Heart right ventricle (tissue), 16 donors: ENCODE results near the gene CEP135. TPM values are rescaled to one million over a fixed set of nuclear protein-coding genes. Genes with fewer than 3 reads are reported as not detected.

ENCODE experiments used
- ATAC-seq, 8 donors: fragments of 200-7000 bp; cut with Tn5 transposase; one replicate each; pipeline ENCODE4 v1.9.1; 2020; ENCODE audit warnings: mild to moderate bottlenecking in 8 of 8, moderate library complexity in 8 of 8, moderate number of reproducible peaks in 1 of 8
- DNase-seq, 2 donors: peaks; one replicate each; pipeline ENCODE4 v3.0.0-alpha.2; 2020
- H3K27ac ChIP-seq, 10 donors: fragments of 200-600 bp; sonication (generic) in 2 of 10; one replicate each; pipeline versions ENCODE4 v1.5.0 to v1.8.0; 2020 to 2022; ENCODE audit warnings: mild to moderate bottlenecking in 3 of 10
- H3K27me3 ChIP-seq, 7 donors: fragments of 200-600 bp; one replicate each; pipeline ENCODE4 v1.8.0; 2021 to 2022; ENCODE audit warnings: mild to moderate bottlenecking in 2 of 7
- H3K36me3 ChIP-seq, 9 donors: fragments of 200-600 bp; sonication (generic) in 1 of 9; one replicate each; pipeline versions ENCODE4 v1.5.0 to v1.8.0; 2020 to 2022; ENCODE audit warnings: mild to moderate bottlenecking in 2 of 9
- H3K4me1 ChIP-seq, 9 donors: fragments of 200-600 bp; sonication (generic) in 1 of 9; one replicate each; pipeline versions ENCODE4 v1.5.0 to v1.8.0; 2020 to 2022; ENCODE audit warnings: mild to moderate bottlenecking in 4 of 9
- H3K4me3 ChIP-seq, 10 donors: fragments of 200-600 bp; sonication (generic) in 2 of 10; one replicate each; pipeline versions ENCODE4 v1.5.0 to v1.8.0; 2020 to 2022; ENCODE audit warnings: mild to moderate bottlenecking in 7 of 10, moderate library complexity in 2 of 10
- H3K9me3 ChIP-seq, 11 donors: fragments of 200-600 bp in 10 of 11; sonication (generic) in 2 of 11; one replicate each; pipeline versions ENCODE4 v1.5.0 to v1.8.0; 2013 to 2022; ENCODE audit warnings: mild to moderate bottlenecking in 2 of 11, control low read depth in 1 of 11, moderate library complexity in 1 of 11
- CTCF ChIP-seq, 9 donors: fragments of 200-600 bp; sonication (generic) in 2 of 9; IDR thresholded peaks; one replicate each; pipeline versions ENCODE4 v1.5.0 to v1.8.0; 2021 to 2022; ENCODE audit warnings: antibody characterized with exemption in 9 of 9, mild to moderate bottlenecking in 5 of 9, moderate library complexity in 1 of 9
- WGBS, 2 donors: extraction: QIAGEN DNeasy Blood & Tissue Kit; methylation state at CpG; one replicate each; pipeline ENCODE4 v1.1.7; 2013; ENCODE audit warnings: inconsistent platforms in 1 of 2; 5-methylcytosine and 5-hydroxymethylcytosine counted together
- intact Hi-C, 10 donors: fragments of 100-400 bp; cut with DNase I; formaldehyde crosslinking; loops; one replicate each; pipeline versions ENCODE4 v1.11.1 to v1.14.2; 2022
- long read RNA-seq, 3 donors: library from polyadenylated mRNA; unstranded; transcript quantifications; one replicate each; pipeline ENCODE4 v2.0.0, GENCODE V29; 2020 to 2021
- polyA plus RNA-seq, 2 donors: library from polyadenylated mRNA; stranded (reverse); fragments of 200-250 nt; gene quantifications; one replicate each; pipeline ENCODE4 v1.2.3, GENCODE V29; 2013
- total RNA-seq, 10 donors: library from RNA; stranded (reverse); fragmentation: NEBNext Ultra II Directional in 3 of 10; extraction: Animal tissue kit (Norgen Biotek cat#: 25700) in 3 of 10; gene quantifications; one replicate each; pipeline versions ENCODE4 v1.2.1 to v1.2.4, GENCODE V29; 2021 to 2023
- donor health status: Arrhythmogenic right ventricular cardiomyopathy.
- donor health status: ischemic (EF 13 %, LVEDD 7.1; RV severe dilation, severe dysfunction).
- donor health status: healthy with polysubstance abuse.
- donor health status: DM: no; HTN: yes; CAD: no.
- donor health status: DM: no; HTN: no; CAD: no.
- donor health status: ischemic (EF 25% LVEDD 6.9; RV normal size, moderate dysfunction).
- donor health status: ischemic (EF 25% LVEDD 5.7; RV mildly dilated, moderate dysfunction).
- donor health status: healthy.
- donor health status: DM: yes; HTN: yes; CAD: no.
- donor health status: Ischemic cardiomyopathy.
- donor health status: ischemic (EF 35%, LVEDD 5.7; RV mildly dilated, moderate dysfunction).
- donor health status: nonischemic (EF 11% LVEDD 7.7; RV severe dilation, severe dysfunction).
- donor health status: DM: yes; HTN: yes; CAD: no.
- donor health status: PGD.
- donor health status: ischemic (EF 29% LVEDD 5.4; RV normal size, mild dysfunction).
- donor health status: nonischemic (EF 23%, LVEDD 6.1; RV moderate dilation, normal function).

The CEP135 gene, protein sequence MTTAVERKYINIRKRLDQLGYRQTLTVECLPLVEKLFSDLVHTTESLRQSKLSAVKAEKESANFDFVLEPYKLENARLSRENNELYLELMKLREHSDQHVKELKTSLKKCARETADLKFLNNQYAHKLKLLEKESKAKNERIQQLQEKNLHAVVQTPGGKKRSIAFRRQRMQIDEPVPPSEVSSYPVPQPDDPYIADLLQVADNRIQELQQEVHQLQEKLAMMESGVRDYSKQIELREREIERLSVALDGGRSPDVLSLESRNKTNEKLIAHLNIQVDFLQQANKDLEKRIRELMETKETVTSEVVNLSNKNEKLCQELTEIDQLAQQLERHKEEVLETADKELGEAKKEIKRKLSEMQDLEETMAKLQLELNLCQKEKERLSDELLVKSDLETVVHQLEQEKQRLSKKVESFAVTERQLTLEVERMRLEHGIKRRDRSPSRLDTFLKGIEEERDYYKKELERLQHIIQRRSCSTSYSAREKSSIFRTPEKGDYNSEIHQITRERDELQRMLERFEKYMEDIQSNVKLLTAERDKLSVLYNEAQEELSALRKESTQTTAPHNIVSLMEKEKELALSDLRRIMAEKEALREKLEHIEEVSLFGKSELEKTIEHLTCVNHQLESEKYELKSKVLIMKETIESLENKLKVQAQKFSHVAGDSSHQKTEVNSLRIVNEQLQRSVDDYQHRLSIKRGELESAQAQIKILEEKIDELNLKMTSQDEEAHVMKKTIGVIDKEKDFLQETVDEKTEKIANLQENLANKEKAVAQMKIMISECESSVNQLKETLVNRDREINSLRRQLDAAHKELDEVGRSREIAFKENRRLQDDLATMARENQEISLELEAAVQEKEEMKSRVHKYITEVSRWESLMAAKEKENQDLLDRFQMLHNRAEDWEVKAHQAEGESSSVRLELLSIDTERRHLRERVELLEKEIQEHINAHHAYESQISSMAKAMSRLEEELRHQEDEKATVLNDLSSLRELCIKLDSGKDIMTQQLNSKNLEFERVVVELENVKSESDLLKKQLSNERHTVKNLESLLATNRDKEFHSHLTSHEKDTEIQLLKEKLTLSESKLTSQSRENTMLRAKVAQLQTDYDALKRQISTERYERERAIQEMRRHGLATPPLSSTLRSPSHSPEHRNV
- total RNA-seq (1 to 10 TPM; 2.1 to 4.0 (median 2.5) TPM), polyA plus RNA-seq (1 to 10 TPM in 1 of 2 donors, under 1 TPM in 1; 0.90 to 2.3 TPM)
- long read RNA-seq, donor 1, full-length matches to known transcripts: 1 of 2 reads
- long read RNA-seq, donor 1, partial matches to known transcripts: 1 of 2 reads
- long read RNA-seq, donor 1, other reads (novel, unspliced or antisense): 0 of 2 reads
- long read RNA-seq, donor 2, partial matches to known transcripts: 0 of 1 reads
- long read RNA-seq, donor 2, other reads (novel, unspliced or antisense): 1 of 1 reads
- long read RNA-seq, donor 3, partial matches to known transcripts: 4 of 6 reads
- long read RNA-seq, donor 3, other reads (novel, unspliced or antisense): 2 of 6 reads

DNA sequence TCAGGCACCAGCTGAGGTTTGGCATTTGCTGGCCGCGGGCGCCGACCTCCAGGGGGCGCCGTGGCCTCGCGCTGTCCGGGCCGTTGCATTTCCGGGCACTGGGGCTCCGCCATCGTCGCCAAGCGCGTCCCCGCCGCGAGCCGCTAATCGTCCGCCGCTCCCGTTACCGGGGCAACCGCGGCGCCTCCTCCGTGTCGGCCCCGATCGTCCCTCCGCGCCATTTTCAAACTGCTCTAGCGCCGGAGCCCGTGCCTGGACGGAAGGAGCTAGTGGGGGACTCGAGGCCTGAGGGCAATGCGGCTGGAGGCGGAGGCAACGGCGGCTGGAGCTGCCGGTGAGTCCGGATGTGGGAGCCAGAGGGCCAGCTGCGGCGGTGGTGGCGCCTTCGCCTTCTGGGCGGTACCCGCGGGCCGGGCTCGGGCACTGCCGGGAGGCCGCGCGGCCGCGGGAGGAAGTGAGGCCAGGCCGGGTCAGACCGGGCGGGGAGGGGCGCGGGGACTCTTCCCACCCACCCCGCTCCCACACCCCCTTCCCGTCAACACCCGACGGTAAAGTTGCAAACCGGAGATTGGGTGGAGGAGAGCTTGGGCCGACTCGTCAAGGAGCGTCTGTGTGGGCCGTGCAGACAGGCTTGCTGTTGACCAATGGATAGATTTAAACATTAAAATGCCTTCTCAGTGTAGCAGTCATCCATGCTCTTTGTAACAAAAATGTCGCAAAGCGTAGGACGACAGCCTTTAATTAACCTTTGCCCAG is at the start of gene CEP135:
Gene CEP135, plus strand, starts transcription at position 220 of the 756 bp plus-strand sequence. CDS start 3,186 bp downstream, outside the sequence.
- Histone ChIP-seq H3K36me3 (peaks cover 0 to 19% (median 0%) of the 10 kb centered on the region in 9 donors), H3K27ac (peak within 1 kb of the TSS; percentile 78 to 98 (median 93)), H3K4me3 (peak within 1 kb of the TSS; percentile 61 to 92 (median 80)), H3K27me3 (no peaks in the 10 kb centered on the region), H3K4me1 (peaks cover 0 to 40% (median 16%) of the 10 kb centered on the region in 9 donors), H3K9me3 (peaks cover 0 to 6% (median 0%) of the 10 kb centered on the region in 11 donors)
- ATAC-seq (peak; percentile 97 to 99 (median 98)), DNase-seq (peak; percentile 94 to 96)
- 0 to 1% methylated on average over 75 to 77 of the region's 77 CpGs for WGBS, 2 donors
- intact Hi-C loops: loop anchor here (1.0 to 10.0 kb wide), 6 partner anchors 42 to 356 kb away; partner anchors contain the start of gene EXOC1 (in 1 of the 10)
- TF ChIP-seq CTCF (IDR thresholded peaks at IDR 0.05): peak in 8 of 9 donors; percentile 95 to 99 (median 97)

- H3K9me3 ChIP-seq: no peaks in the 10 kb centered on the region
- no peak overlapping the region for H3K27ac ChIP-seq
- DNase-seq: no peak
- H3K4me1 ChIP-seq: peaks cover 0 to 12% (median 0%) of the 10 kb centered on the region in 9 donors
- WGBS, 2 donors: 96 to 97% methylated on average over 4 of the region's 4 CpGs
- intact Hi-C loops: no loop called here
- H3K27me3 ChIP-seq: no peaks in the 10 kb centered on the region
- H3K4me3 ChIP-seq: no peak overlapping the region
- TF ChIP-seq CTCF (IDR thresholded peaks at IDR 0.05): no peak
- ATAC-seq: no peak
- peaks cover 0 to 89% (median 27%) of the 10 kb centered on the region in 9 donors for H3K36me3 ChIP-seq
Observed at GRCh38 chr4:55902677-55903076, 46.1 kb upstream of the CEP135 start.

GRCh38 chr4:55903577-55903976 is 45.2 kb upstream of the CEP135 start:
- ATAC-seq: no peak
- TF ChIP-seq CTCF (IDR thresholded peaks at IDR 0.05): no peak
- no peak overlapping the region for H3K27ac ChIP-seq

More at GRCh38 chr4:55903577-55903976, 45.2 kb upstream of the CEP135 start:
- Histone ChIP-seq H3K4me1 (peaks cover 0 to 14% (median 0%) of the 10 kb centered on the region in 9 donors), H3K9me3 (no peaks in the 10 kb centered on the region), H3K4me3 (no peak overlapping the region), H3K27me3 (no peaks in the 10 kb centered on the region), H3K36me3 (peaks cover 0 to 80% (median 18%) of the 10 kb centered on the region in 9 donors)
- DNase-seq: no peak
- intact Hi-C loops: no loop called here
